GM12873 (cell line): ENCODE data around the gene TRMT61B.

Source experiments
- TF ChIP-seq, protein P1 (sequence below): IDR thresholded peaks from 2 replicates; pipeline ENCODE4 v1.5.1; 2012; ENCODE audit warnings: low read depth, mild to moderate bottlenecking, moderate library complexity, low read length, control low read depth; ENCODE audit not compliant: insufficient read depth; ENCODE audit errors: missing control alignments

Gene TRMT61B

DNA sequence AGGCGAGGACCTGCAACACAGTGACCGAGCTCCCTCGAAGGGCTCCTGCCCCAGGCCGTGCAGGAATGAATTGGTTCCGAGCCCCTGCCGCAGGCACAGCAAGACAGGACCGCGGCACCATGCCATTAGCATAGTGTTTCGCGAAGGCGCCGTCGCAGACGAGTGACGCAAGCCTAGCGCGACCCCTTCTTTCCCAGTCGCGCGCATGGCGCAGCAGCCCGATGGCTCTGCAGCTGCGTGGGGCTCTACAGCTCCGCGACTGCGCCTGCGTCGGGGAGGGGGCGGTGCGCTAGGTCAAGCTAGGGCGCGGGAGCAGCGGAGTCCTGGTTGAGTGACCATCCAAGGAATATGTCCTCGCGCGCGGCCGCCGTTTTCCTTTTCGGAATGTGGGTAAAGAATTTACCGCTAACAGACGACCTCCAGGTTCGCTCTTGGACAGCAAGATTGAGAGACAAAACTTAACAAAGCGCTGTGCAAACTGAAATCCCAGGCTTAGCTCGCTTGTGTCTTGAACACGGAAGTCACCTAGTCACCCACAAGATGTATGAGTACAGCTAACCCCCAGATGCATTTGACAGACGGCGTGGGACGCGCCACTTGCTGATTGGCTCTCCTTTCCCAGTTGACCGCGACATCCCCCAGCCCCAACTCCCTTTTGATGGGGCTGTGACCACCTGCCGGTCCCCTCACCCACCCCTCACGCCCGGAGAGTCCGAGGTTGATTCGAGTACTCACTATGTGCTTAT, at the start of gene TRMT61B:
TSS of gene TRMT61B (minus strand) at position 164 of the 746 bp plus-strand sequence. CDS start at position 132, 32 bp downstream.
- TF ChIP-seq, protein P1, sequence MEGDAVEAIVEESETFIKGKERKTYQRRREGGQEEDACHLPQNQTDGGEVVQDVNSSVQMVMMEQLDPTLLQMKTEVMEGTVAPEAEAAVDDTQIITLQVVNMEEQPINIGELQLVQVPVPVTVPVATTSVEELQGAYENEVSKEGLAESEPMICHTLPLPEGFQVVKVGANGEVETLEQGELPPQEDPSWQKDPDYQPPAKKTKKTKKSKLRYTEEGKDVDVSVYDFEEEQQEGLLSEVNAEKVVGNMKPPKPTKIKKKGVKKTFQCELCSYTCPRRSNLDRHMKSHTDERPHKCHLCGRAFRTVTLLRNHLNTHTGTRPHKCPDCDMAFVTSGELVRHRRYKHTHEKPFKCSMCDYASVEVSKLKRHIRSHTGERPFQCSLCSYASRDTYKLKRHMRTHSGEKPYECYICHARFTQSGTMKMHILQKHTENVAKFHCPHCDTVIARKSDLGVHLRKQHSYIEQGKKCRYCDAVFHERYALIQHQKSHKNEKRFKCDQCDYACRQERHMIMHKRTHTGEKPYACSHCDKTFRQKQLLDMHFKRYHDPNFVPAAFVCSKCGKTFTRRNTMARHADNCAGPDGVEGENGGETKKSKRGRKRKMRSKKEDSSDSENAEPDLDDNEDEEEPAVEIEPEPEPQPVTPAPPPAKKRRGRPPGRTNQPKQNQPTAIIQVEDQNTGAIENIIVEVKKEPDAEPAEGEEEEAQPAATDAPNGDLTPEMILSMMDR, result no peak

DNA sequence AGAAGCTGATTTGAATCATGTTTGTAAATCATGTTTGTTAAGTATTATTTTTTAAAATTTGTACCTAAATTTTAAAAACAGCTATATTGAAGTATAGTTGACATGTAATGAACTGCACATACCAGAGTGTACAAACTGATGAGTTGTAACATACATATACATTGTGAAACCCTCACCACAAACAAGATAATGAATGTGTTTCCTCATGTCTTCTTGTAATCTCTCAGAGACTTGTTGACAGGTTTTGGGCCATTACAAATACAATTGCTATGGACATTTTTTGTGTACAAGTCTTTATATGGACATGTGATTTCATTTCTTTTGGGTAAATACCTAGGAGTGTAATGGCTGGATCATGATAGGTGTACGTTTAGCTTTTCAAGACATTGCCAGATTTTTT, 45.8 kb upstream of the TRMT61B start:
- TF ChIP-seq, protein P1, result no peak

DNA sequence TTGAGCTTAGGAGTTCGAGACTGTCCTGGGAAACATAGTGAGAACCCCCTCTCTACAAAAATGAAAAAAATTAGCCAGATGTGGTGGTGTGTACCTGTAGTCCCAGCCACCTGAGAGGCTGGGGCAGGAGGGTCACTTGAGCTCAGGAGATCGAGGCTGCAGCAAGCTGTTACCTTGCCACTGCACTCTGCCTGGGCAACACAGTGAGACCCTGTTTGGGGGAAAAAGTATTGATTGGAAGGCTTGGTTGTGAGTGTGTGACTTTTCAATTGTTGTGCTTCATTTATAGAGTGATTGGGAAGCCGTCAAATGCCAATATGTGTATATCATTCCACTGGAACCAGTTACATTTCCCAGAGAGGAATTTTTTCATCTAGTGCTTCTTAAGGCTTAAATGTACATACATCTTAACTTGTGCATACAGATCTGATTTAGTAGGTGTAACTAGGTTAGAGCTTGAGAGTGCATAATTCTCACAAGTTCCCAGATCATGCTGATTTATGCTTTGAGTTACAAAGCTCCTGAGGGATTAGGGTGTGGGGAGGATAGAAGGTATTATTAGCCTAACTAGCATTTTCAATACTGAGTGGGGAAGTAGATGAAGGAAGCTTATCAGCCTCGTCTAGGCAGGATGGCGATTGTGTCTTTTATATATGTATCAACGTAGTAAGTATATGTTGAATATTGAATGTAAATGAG, 39.7 kb upstream of the TRMT61B start:
- TF ChIP-seq, protein P1, result no peak

DNA sequence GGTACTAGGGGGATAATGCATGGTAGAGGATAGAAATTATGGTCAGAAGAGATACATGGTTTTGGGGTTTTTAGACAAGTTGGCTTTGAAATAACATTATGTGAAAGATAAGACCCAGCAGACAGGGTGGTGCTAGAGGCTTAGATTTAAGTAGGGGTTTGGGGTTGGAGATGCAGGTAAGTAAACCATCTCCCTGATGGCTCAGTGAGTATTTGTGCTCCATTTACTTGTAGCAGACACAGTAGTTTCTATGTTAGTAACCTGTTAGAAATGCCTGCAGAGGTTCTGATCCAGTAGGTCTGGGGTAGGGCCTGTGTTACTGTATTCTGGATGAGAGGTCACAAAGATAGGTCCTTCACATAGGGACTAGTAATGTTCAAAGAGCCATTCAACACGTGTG, 38.1 kb upstream of the TRMT61B start:
- TF ChIP-seq, protein P1, result no peak

DNA sequence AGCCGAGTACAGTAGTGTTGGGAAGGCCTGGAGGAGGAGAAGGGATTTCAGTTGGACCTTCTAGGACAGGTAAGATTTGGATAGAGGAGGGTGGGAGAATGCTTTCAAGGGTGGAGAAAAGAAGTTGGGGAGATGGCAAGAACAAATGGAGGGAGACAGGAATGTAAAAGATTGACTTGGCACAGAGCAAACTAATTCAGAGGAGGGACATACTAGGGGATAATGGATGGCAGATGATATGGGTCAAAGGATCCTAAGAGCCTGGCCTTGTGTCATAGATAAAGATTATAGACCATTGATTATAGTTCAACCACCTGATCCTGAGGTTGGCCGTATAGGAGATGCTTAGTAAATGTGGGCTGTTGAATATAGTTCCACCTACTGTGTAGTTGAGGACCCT, 36.7 kb upstream of the TRMT61B start:
- TF ChIP-seq, protein P1, result no peak

DNA sequence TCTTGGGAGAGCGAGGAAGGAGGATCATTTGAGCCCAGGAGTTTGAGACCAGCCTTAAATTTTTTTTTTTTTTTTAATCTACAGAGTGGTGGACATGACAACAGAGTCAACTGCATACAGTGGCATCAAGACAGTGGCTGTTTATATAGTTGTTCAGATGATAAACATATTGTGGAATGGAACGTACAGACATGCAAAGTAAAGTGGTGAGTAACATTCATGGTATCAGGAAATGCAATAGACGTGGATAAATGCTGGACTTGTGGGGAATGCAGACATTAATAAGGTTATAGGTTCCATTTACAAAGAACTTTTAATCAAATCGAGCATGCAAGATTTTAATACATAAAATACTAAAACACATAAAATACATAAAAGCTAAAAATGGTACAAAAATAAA, 36.3 kb upstream of the TRMT61B start:
- TF ChIP-seq, protein P1, result no peak

DNA sequence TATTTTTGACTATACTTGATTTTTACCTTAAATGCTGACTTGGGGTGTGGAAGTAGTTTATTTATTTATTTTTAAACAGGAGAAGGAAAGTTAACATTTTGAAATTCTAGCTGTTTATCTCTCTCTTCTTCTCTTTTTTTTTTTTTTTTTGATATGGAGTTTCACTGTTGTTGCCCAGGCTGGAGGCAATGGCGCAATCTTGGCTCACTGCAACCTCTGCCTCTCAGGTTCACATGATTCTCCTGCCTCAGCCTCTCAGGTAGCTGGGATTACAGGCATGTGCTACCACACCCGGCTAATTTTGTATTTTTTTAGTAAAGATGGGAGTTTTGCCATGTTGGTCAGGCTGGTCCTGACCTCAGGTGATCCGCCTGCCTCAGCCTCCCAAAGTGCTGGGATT, 35.4 kb upstream of the TRMT61B start:
- TF ChIP-seq, protein P1, result no peak
